Stimulated activated CD4-positive, alpha-beta T cell treated with anti-CD3 and anti-CD28 coated beads, Interleukin-4, amount 100 ng/mL, for 1 hour (primary cell): ENCODE measurements around the gene C14orf119.
A peak's percentile ranks its signal among the peaks of the same experiment; 100 is the strongest.

ENCODE experiments used
- DNase-seq: peaks from one replicate; pipeline ENCODE4 v3.0.0-alpha.2; 2020

C14orf119 gene, protein sequence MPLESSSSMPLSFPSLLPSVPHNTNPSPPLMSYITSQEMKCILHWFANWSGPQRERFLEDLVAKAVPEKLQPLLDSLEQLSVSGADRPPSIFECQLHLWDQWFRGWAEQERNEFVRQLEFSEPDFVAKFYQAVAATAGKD

DNA sequence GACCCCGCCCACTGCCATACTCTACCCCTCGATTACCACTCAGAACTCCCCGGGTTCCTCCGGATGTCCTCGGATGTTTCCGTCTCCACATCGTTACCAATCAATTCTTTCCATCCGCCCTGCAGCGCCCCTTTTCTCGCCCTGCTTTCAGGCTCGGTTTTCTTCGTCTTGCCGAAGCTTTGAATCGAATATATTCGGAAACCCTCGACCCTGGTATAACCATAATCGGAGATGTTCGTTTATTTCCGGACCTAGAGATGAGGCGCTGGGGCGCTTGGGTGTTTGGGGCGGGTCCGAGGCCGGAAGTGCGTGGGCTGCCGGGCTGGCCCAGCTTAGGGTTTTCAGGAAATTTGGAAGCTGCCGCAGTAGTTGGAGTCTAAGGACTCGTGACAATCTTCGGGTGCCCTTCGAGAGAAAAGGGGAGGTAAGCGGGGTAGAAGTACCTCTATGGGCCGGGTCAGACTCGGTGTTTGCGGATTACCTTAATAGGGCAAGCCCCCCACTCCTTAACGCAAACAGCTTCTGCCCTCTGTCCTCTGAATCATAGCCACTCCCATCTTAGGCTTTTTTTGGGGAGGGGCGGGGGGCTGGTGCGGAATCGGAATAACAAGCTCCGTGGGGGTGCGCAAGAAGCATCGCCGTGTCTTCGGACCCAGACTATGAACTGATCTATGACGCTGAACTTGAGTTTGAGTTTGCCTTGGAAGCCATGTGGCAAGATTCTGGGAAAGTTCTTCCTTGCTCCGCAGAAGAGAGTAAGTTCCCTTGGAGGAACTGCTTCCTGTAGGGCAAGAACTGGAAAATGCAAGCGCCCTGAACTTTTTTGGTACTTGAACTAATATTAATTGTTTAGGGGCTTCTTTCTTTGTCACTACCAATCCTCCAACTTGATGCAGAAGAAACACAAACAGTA, at the start of gene C14orf119:
Gene C14orf119 (plus strand): TSS at position 310 of the 913 bp plus-strand sequence. CDS start 2,154 bp downstream, outside the sequence.
- peak; percentile 100 for DNase-seq

DNA sequence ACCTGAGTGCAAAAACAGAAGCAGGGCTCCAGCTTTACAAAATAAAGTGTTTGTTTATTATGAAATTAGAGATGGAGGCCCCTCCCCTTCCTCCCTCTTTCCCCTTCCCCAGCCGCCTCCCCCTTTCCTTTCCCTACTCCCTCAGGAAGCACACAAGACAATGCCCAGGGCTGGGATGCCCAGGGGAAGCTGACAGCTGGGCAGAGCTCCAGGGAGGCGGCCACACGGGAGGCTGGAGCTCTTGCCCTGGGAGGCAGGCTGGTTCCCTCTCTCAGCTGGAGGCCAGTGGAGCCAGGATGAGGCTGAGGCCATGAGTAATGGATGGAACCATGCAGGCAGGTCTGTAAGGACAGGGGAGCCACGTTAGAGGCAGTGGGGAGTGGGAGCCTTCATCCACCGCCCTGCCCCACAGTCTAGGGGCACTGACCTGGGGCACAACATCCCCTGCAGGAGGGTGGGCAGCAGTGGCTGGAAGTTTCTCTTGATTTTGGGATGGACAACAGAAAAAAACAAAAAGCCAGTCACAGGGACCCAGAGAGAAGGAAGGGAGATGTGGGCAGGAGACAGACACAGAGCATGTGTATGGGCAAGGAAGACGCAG, 48.2 kb upstream of the C14orf119 start:
- DNase-seq, result no peak

DNA sequence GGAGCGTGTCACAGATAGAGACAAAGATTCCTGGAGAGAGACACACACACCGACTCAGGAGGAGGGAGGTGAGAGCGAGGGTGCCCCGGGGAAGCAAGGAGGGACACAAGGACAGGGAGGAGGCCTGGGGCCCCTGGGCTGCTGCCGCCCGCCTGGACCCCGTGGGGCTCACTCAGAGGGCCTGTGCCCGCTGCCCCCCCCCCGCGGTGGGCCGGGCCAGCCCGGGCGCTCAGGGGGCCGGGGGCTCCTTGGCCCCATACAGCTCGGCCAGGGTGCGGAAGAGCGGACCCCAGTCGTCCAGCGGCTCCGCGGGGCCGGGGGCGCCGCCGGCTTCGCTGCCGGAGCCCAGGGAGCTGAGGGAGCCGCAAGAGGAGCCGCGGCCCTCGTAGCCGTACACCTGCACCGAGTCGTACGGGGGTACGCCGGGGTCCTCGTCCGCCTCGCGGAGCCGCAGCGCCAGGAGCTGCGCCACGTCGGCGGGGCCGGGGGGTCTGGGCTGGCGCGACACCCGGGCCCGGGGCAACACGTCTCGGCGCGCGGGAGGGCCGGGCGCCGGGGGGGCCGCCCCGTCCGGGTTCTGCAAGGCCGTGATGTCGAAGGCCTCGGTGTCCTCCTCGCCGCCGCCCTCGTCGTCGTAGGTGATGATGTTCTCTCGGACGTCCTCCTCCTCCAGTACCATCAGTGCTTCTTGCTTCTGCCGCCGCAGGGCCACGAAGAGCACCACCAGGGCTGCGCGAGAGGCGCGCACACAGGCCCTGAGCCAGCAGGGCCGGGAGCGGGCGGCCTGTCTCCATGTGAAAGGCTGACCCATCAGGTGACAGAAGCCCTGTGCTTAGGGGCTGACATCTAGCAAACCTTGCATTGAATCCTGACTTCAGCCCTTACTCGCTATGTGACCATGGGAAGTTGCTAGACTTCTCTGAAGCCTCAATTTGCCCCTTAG, 47.3 kb upstream of the C14orf119 start:
- DNase-seq, result no peak

DNA sequence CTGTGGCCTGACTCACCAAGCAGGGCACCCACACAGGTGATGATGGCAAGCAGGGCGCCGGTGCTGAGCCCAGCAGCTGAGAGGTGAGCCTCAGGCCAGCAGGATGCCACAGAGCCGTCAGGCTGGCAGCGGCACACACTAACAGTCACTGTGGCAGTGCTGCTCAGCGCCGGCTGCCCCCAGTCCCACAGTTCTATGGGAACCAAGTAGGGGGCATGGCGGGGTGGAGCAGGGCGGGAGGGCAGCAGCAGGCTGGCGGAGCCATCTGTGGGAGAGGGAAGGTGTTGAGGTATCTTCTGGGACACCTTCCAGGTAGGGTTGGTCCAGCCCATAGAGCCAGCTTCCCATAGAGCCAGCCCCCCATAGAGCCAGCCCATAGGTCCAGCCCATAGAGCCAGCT, 46.3 kb upstream of the C14orf119 start:
- no peak for DNase-seq

DNA sequence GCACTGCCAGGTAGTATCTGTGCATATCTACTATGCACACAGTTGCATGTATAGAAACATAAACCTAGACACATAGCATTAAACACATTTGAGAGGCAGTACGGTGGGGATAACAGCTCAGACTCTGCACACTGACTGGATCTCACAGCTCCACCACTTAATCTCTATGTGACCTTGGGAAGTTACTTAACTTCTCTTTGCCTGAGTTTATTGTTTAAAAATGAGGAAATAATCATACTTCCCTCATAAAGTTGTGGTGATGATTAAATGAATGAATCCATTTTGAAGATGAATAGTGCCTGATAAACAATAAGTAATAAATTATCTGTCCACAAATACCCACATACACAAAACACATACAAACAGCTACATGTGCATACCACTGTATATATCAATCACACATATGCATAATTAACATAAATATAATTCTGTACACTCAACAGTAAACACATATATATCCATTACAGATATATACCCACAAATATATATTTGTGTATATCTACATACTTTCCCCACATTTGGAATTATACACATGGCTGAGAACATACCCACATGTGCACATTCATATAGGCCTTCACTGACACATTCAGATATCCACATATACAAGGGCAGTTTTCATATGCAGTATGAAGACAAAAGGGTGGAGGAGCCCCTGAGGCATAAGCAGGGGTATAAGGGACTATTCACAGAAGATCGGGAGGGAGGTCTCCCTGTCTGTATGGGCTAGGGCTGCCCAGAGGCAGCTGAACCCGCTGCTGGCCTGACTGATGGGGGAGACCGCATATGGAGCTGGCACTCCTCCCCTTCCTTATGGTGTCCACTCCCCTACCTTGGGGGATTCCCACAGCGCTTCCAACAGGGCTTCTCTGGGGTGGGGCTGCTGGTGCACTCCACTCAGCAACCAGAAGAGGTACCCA, 43.9 kb upstream of the C14orf119 start:
- DNase-seq, result no peak

DNA sequence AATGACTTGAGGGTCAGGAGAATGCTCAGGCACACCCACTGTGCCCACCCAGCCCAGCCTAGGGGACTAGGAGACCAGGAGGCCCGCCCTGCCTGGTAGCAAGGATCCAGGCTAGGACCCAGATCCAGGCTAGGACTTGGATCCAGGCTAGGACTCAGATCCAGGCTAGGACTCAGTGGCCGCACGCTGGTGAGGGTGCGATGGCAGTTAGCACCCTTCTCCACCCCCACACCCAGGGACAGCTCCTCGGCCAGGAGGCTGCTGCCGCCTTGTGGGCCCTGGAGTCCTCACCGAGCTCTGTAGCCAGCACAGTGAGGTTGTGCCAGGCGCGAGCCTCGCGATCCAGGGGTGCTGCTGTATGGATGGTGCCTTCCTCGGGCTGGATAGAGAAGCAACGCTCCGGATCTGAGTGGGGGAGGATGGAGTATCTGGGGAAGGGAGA, 43.1 kb upstream of the C14orf119 start:
- DNase-seq, result no peak

DNA sequence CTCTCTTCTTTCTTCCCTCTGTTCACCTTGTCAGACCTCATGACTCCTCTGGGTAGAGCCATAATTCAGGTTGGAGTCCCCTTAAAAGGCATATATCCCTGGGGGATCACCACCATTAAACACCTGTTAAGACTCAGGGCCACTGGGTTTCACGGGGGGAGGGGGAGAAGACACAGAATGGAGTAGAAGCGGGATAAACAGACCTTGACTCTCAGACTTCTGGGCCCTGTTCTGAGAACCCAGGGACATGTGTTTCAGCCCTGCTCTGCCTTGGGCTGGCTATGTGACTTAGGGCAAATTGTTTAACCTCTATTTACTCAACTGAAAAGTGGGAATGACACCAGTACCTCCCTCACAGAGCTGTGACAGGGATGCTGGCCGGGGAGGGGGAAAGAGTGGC, 42.6 kb upstream of the C14orf119 start:
- no peak for DNase-seq

DNA sequence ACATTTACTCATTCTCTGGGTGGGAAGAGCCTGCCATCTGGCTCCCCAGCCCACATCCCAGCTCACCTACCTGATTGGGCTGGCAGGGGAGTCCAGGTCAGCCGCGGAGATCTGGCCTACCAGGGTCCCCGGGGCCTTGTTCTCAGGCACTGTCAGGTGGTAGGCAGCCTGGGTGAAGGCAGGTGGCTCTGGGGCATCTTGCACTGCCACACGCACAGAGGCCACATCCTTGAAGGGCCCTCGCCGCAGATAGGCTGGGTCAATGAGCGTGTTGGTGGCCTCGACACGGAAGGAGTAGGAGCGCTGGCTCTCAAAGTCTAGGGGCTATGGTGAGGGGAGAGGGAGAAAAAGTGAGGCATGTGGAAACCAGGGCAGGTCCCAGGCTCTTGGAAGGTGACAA, 41.9 kb upstream of the C14orf119 start:
- no peak for DNase-seq

DNA sequence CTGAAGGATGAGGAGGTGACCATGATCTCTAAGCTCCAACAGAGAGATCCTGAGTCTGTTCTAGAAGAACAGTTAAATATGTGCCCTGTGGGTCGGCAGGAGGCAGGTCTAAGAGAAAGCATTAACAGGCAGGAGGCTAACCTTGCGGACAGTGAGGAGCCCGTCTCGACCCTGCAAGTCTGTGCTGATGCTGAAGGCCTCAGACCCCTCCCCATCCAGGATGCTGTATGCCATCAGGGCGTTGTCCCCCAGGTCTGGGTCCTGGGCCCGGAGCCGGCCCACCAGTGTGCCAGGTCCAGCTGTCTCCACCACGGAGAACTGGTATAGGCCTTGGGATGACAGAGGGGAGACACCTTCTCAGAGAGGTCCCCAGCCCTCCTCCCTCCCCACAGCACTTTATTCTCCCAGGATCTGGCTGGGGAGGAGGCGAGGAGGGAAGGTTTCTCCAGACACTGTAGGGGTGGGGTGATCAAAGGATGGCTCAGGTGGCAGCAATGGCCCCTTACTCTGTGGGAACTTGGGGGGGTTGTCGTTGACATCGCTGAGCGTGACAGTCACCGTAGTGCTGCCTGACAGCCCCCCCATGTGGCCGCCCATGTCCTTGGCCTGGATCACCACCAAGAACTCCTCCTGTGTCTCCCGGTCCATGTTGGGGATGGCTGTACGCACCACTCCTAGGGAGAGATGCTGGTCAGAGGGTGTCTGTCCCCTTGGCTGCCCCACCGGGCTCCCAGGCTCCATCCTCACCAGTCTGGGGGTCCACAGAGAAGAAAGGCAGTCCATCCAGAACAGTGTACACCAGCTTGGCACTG, 41.1 kb upstream of the C14orf119 start:
- DNase-seq, result peak; percentile 39

DNA sequence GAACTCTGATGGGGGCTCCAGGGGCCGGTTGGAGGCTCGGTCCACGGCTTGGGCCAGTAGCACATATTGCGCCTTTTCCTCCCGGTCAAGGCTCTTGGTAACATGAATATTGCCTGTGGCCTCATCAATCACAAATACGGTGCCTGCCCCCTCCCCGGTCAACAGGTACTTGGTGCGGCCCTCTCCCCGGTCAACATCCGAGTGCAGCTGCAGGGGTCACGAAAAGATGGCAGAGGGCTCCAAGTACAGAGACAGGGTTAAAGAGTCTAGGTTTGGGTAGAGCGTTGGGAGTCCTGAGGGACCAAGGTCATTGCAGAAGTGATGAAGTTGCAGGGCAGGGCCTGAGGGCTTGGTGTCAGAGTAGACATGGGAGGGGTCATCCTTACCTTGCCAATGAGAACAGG, 40.2 kb upstream of the C14orf119 start:
- no peak for DNase-seq

DNA sequence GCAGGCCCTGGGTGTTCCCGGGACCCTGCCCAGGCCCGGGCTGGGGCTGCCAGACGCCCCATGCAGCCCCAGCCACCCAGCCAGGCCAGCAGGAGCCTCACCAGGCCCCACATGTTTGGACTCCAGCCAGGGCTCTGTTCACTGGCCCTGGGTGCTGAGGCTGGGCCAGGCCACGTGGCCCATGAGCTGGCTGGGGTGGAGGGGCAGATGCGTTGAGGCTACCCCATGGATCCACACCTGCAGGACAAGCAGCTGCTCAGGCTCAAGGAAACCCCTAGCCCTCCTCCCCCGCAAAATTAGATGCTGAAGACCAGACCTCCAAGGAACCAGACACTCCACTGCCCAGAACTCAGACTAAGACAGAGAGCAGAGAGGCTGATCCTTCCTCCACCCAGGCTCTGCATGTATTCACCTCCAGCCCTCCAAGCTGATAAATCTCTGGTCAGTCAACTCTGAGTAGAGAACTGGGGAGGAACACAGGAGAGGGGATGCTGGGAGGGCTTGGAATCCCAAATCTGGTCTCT, 39.6 kb upstream of the C14orf119 start:
- DNase-seq, result no peak

DNA sequence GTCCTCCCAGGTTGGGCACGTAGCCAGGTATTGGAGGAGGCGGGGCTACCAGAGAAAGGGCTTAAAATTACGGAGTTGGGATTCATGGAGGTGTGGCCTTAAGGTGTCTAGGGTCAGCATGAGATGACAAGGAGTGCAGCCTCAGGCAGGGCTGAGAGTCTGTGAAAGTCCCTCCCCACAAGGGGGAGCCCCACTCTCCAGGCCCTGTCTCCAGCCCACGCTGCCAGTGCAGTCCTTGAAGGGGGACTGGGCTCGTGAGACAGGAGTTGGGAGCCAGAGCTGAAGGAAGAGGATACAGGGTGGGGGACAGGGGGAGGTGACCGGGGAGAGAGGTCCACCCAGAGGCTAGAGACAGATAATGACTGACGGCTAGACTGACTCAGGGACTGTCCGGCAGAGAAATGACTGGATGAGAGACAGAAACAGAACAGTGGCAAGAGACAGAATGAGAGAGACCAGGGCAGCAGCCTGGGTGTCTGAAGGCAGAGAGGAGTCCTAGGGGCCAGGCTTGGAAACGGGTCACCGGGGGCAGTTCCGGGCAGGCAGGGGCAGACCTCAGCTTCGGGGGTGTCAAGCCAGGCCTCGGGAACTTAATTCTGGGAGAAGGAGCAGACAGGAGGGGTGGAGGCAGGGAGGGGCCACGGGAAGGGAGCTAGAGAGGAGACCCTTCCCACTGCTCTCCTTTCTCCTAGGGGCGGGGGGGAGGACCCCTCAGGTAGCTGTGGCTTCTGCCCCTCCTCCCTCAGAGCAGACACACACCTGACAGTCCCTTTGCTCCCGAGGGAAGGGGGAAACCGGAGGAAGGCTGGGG, 39.0 kb upstream of the C14orf119 start:
- DNase-seq, result peak; percentile 68

DNA sequence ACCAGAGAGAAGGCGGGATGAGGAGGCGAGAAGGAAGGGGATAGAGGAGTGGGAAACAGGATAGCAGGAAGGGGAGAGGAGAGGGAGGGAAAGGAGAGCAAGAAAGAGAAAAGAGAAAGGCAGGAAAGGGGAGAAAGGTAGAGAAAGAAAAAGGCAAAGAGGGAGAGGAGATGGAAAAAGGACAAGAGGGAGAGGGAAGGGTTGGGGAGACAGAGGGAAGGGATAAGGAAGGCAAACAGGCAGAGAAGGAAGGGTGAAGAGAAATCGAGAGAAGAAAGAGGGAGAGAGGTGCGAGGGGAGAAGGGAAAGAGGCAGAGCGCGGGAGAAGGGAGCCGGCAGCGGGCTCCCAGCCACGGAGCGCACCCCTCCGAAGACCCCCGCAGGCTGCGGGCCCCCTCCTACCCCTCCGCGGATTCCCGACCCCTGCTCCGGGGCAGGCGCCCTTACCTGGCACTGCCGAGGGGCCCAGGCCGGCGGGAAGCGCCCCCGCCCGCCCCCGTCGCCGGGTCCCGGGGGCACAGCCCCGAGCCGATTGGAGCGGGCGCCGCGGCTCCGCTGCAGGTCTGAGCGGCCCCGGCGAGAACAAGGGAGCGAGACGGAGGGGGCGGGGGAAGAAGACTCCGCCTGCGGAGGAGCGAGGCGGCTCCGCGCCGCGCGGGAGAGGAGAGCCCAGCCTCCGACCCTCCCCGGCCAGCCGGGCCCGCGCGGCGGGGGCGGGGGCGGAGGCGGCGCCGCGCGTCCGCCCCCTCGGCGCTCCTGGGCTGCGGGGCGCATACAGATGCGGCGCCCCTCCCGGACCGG, 38.1 kb upstream of the C14orf119 start, which contains the start of gene CDH24:
Gene CDH24 (minus strand): TSS at position 565 of the 801 bp plus-strand sequence. CDS start 1,787 bp downstream, outside the sequence.
- peak; percentile 69 for DNase-seq

DNA sequence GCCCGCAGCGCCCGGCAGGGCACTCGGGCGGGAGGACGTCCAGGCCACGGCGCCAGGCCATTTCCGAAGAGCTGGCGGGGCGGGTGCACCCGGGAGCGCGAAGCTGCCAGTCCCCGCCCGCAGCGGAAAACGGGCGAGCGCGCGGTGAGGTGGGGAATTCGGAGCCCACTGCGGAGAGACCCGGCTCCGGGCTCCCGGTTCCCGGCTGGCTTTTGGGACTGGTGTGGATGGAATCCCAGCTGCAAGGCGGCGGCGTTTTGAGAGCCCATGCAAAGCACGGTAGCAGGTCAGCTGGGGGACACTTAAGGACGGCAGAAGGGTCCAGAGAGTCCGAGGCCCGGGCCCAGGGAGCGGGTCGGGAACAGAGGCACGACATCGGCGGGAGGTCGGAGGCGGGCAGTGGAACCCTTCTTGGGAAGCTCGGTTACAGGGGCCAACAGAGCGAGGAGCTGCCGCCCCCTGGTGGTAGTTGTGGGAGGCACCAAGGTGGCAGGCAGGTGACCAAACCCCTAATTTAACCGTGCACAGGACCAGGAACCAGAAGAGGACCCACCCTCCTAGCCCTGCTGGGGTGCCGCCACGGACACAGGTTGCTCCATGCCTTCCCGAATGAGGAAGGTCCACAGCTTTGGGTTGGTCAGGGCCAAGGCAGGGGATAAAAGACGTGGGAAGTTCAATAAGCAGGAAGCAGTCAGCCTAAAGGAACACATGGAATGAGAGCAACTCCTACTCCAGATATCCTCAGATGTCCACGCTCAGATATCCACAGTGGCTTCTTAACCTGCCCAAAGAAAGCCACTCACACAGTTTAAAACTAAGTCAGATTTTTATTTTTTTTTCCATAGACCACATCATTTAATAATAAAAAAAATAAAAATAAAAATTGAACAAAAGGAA, 37.3 kb upstream of the C14orf119 start:
- DNase-seq, result peak; percentile 88

DNA sequence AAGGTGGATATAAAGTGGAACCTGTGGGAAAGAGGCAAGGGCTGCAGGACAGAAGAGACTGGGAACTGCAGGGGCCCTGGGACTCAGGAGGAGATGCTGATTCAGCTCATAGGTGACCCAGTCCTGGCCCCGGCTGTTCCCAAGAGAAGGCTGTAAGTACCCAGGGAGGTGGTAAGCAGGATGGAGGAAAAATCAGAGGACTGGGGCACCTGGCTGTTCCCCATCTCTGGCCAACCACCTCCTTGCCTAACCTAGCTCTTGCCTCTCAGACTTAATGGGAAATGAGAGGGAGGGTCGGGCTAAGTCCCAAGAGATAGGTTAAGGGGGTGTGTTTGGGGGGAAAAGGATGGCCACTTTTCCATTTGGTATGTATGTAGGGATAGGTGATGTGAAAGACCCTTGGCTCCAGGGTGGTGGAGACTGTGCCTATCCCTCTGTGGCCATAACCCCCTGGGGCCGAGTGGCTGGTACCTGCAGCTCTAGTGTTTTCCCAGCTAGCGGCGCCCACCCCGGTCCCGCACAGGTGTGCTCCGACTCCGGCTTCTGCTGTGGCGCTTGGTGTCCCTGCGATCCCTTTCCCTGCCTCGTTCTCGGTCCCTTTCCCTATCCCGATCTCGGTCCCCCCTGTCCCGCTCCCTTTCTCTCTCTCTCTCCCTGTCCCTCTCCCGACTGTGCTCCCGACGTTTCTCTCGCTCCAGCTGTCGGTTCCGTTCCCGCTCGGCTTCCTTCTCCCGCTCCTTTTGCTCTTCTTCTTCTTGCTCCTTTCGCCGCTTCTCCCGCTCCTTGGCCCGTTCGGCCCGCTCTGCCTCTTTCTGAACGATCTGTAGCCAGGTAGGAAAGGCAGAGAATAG, 36.4 kb upstream of the C14orf119 start:
- DNase-seq, result no peak

DNA sequence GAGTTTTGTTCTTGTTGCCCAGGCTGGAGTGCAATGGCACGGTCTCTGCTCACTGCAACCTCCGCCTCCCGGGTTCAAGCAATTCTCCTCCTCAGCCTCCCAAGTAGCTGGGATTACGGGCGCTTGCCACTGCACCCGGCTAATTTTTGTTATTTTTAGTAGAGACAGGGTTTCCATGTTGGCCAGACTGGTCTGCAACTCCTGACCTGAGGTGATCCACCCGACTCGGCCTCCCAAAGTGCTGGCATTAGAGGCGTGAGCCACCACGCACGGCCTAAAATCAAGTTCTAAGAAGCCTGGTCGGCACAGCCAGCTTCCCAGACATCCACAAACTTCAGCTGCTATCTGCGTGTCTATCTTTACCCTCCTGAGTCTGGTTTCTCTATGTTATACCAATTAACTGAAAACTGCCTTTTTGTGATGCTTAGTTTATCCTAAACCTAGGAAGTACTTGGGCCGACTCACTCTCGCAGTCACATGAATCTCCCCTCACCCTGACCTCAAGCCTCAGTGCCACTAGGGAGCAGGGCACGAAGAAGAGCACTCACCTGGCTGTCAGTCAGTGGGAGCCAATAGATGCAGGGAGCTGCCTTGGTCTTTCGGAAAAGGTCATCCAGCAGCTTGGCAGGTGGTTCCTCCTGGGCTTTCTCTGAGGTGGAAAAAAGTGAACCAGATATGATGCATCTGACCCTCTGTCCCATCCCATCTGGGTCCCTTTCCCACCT, 34.6 kb upstream of the C14orf119 start:
- DNase-seq, result no peak
